Vagina (tissue), 2 donors: ENCODE data around the gene ATP8A2. TPM values are rescaled to one million over a fixed set of nuclear protein-coding genes. Genes with fewer than 3 reads are reported as not detected.

Experiments
- DNase-seq, 2 donors: peaks; one replicate each; pipeline ENCODE4 v3.0.0-alpha.2; 2017; ENCODE audit errors: extremely low spot score in 2 of 2
- H3K27ac ChIP-seq: fragments of 200-600 bp; sonication (generic); one replicate; pipeline ENCODE4 v1.5.1; 2019
- H3K27me3 ChIP-seq: fragments of 200-600 bp; sonication (generic); one replicate; pipeline ENCODE4 v1.5.1; 2019
- H3K36me3 ChIP-seq, 2 donors: fragments of 200-600 bp; sonication (generic); one replicate each; pipeline ENCODE4 v1.5.1; 2017 to 2019
- H3K4me1 ChIP-seq: fragments of 200-600 bp; sonication (generic); one replicate; pipeline ENCODE4 v1.5.1; 2019
- H3K4me3 ChIP-seq, 2 donors: fragments of 200-600 bp; sonication (generic); 1 replicate in 1 of 2; 2 replicates in 1 of 2; pipeline ENCODE4 v1.5.1; 2016 to 2019
- H3K9me3 ChIP-seq: fragments of 200-600 bp; sonication (generic); one replicate; pipeline ENCODE4 v1.5.1; 2019
- POLR2A ChIP-seq, 2 donors: fragments of 450-650 bp; IDR thresholded peaks; one replicate each; pipeline ENCODE4 v1.6.1; 2017; ENCODE audit warnings: antibody characterized with exemption in 2 of 2, mild to moderate bottlenecking in 2 of 2, moderate library complexity in 2 of 2
- POLR2AphosphoS5 ChIP-seq, 2 donors: sonication (generic); formaldehyde crosslinking; IDR thresholded peaks; one replicate each; pipeline ENCODE4 v1.9.0; 2017; ENCODE audit warnings: antibody characterized with exemption in 2 of 2, mild to moderate bottlenecking in 2 of 2, low read depth in 1 of 2; ENCODE audit not compliant: insufficient read depth in 1 of 2
- intact Hi-C: fragments of 100-400 bp; cut with DNase I; formaldehyde crosslinking; loops from one replicate; pipeline ENCODE4 v1.15.1; 2023
- total RNA-seq: library from RNA; depleted of rRNA; stranded (reverse); fragments of >200 nt; gene quantifications from one replicate; pipeline ENCODE4 v1.2.3, GENCODE V29; 2016
- TF ChIP-seq, protein P1 (sequence below), 3 experiments: fragments of 450-650 bp in 2 of 3; fragments of 200-600 bp in 1 of 3; sonication (generic) in 1 of 3; IDR thresholded peaks; one replicate each; pipeline ENCODE4 v1.5.1; 2017 to 2019; ENCODE audit warnings: antibody characterized with exemption in 3 of 3, mild to moderate bottlenecking in 2 of 3, moderate library complexity in 2 of 3

ATP8A2 gene
- total RNA-seq, 1 donor from 2014 or later = 1.5 TPM

DNA sequence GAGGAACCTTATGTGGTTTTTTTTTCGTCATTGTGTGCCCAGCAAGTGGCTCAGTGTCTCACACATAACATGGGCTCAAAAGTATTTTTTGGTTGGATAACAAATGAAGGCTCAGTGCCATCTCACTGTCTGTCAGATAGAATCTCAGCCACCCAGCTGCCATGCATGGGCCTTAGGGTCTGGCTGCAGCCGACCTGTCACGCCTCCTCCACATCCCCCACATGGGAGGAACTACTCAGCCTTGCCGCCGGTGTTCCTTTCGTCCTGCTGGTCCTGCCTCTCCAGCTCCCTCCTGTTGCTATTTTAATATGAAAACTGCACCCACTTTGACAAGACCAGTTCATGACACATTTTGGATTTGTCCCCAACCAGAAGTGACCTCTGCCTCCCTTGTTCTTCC is 558.9 kb downstream of the ATP8A2 start:
- no peak overlapping the region for H3K4me3 ChIP-seq
- H3K36me3 ChIP-seq = no peaks in the 10 kb centered on the region
- no peak overlapping the region for H3K27ac ChIP-seq
- H3K4me1 ChIP-seq = no peaks in the 10 kb centered on the region
- TF ChIP-seq POLR2A (IDR thresholded peaks at IDR 0.05) (no peak), POLR2AphosphoS5 (IDR thresholded peaks at IDR 0.05; ENCODE audit: insufficient read depth in 1 of 2, low read depth in 1 of 2) (no peak)
- TF ChIP-seq, protein P1, sequence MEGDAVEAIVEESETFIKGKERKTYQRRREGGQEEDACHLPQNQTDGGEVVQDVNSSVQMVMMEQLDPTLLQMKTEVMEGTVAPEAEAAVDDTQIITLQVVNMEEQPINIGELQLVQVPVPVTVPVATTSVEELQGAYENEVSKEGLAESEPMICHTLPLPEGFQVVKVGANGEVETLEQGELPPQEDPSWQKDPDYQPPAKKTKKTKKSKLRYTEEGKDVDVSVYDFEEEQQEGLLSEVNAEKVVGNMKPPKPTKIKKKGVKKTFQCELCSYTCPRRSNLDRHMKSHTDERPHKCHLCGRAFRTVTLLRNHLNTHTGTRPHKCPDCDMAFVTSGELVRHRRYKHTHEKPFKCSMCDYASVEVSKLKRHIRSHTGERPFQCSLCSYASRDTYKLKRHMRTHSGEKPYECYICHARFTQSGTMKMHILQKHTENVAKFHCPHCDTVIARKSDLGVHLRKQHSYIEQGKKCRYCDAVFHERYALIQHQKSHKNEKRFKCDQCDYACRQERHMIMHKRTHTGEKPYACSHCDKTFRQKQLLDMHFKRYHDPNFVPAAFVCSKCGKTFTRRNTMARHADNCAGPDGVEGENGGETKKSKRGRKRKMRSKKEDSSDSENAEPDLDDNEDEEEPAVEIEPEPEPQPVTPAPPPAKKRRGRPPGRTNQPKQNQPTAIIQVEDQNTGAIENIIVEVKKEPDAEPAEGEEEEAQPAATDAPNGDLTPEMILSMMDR (IDR thresholded peaks at IDR 0.05) = no peak
- no peaks in the 10 kb centered on the region for H3K9me3 ChIP-seq
- DNase-seq = no peak
- H3K27me3 ChIP-seq = no peaks in the 10 kb centered on the region
- intact Hi-C loops = no loop called here

DNA sequence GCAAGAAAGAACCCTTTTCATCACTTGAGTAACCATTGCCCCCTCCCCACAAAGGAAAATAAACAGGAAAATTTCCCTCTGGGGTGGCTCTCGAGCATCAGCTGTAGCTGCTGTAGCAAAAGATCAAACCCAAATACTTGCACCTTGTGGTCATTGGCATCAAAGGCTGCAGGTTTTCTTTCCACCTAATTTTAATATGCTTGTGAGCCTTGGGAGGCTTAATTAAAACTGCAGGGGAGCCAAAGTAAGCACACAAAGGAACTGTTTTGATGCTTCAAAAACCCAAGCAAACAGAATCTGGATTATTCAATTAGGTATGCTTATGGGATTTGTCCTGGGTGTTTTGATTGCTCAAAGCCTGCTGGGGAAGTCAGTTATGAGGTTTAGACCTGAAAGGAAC is 560.6 kb downstream of the ATP8A2 start:
- no peak overlapping the region for H3K4me3 ChIP-seq
- H3K36me3 ChIP-seq = no peaks in the 10 kb centered on the region
- H3K4me1 ChIP-seq = no peaks in the 10 kb centered on the region
- intact Hi-C loops = no loop called here
- no peaks in the 10 kb centered on the region for H3K27me3 ChIP-seq
- H3K27ac ChIP-seq = no peak overlapping the region
- DNase-seq = no peak
- no peaks in the 10 kb centered on the region for H3K9me3 ChIP-seq
- no peak for TF ChIP-seq POLR2AphosphoS5 (IDR thresholded peaks at IDR 0.05; ENCODE audit: insufficient read depth in 1 of 2, low read depth in 1 of 2)
- TF ChIP-seq, protein P1 (IDR thresholded peaks at IDR 0.05) = no peak
- TF ChIP-seq POLR2A (IDR thresholded peaks at IDR 0.05) = no peak

DNA sequence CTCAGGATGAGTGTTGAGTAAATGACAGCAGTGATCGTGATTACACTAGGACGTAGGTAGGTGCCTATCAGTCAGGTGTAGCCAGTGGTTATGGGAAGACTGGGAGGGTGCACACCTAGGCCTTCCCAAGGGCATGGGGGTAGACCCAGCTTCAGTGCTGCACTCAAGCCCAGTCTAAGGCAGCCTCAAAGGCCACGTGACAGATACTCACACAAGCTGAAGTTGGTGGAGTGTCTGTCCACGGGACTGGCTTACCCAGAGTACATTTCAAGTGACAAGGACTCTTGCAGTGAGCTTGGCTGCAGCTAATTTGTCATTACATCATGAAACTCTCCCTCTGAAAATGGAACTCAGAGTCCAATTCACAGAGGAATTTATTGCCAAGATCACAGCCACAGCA is 561.7 kb downstream of the ATP8A2 start:
- DNase-seq = no peak
- TF ChIP-seq, protein P1 (IDR thresholded peaks at IDR 0.05) = no peak
- no peak for TF ChIP-seq POLR2A (IDR thresholded peaks at IDR 0.05)
- no peak for TF ChIP-seq POLR2AphosphoS5 (IDR thresholded peaks at IDR 0.05; ENCODE audit: insufficient read depth in 1 of 2, low read depth in 1 of 2)
- Histone ChIP-seq H3K27ac (no peak overlapping the region), H3K4me1 (no peaks in the 10 kb centered on the region), H3K27me3 (no peaks in the 10 kb centered on the region), H3K9me3 (no peaks in the 10 kb centered on the region), H3K4me3 (no peak overlapping the region), H3K36me3 (no peaks in the 10 kb centered on the region)
- intact Hi-C loops = no loop called here

DNA sequence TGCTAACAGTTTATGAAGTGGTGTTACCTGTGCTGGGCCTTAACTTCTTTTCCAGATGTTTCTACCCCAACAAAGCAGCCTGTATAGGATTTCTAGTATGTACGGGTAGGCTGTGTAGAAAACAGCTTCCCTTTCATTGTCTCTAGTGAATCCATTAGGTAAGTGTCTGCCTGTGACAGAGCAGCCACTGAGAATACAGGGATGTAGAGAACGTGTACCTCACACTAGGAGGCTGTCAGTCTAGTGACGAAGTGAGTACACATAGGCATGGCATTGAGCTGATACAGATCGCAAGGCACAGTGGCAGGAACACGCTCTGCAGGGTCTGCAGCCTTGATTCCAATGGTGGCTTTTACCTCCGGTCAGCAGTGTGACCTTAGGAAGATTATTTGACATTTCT is 562.4 kb downstream of the ATP8A2 start:
- H3K36me3 ChIP-seq = no peaks in the 10 kb centered on the region
- no peak for DNase-seq
- H3K27me3 ChIP-seq = no peaks in the 10 kb centered on the region
- no peaks in the 10 kb centered on the region for H3K9me3 ChIP-seq
- no peak overlapping the region for H3K4me3 ChIP-seq
- TF ChIP-seq POLR2AphosphoS5 (IDR thresholded peaks at IDR 0.05; ENCODE audit: insufficient read depth in 1 of 2, low read depth in 1 of 2) = no peak
- TF ChIP-seq, protein P1 (IDR thresholded peaks at IDR 0.05) = no peak
- no peak for TF ChIP-seq POLR2A (IDR thresholded peaks at IDR 0.05)
- no peak overlapping the region for H3K27ac ChIP-seq
- H3K4me1 ChIP-seq = no peaks in the 10 kb centered on the region
- intact Hi-C loops = no loop called here

DNA sequence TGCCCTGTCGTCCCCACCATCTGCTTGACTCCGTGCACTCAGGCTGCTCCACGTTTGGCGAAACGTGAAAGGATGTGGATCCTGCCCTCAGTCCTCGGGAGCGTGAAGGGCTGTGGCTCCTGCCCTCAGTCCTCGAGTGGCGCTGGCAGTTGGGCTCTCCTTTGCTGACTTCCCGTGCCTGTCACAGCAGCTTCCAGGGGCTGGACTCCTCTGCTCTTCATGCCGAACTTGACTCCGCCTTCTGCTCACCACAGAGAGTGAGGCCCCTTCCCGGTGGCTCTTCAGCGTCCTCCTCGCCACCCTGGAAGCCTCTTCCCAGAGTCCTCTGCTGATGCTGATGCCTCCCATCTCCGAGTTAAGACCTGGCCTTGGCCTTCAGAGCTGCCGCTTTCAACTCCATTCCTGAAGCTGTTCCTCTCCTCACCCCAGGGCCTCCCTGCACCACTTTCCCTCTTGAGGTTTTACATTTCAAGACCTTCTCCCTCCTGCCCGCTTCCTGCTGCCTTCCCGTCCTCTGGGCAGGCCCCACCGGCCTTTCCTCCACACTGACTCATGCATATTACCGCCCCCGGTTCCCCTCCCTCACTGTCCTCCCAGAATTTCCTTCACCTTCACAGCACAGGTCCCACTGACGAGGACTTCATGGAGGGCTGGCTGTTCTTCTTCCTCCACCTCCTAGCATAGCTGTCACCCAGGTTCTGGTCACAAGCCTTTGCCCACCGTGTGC is 568.4 kb downstream of the ATP8A2 start:
- intact Hi-C loops = no loop called here
- Histone ChIP-seq H3K27ac (no peak overlapping the region), H3K9me3 (no peaks in the 10 kb centered on the region), H3K4me1 (no peaks in the 10 kb centered on the region), H3K36me3 (no peaks in the 10 kb centered on the region), H3K27me3 (no peaks in the 10 kb centered on the region), H3K4me3 (no peak overlapping the region)
- DNase-seq = no peak
- no peak for TF ChIP-seq POLR2AphosphoS5 (IDR thresholded peaks at IDR 0.05; ENCODE audit: insufficient read depth in 1 of 2, low read depth in 1 of 2)
- TF ChIP-seq, protein P1 (IDR thresholded peaks at IDR 0.05) = no peak
- no peak for TF ChIP-seq POLR2A (IDR thresholded peaks at IDR 0.05)
